Stimulated activated naive CD8-positive, alpha-beta T cell treated with anti-CD3 and anti-CD28 coated beads, Interleukin-15, Interleukin-2, amounts not matched to agents 100 U/mL and 50 U/mL, for 24 hours (primary cell): Measurements from ENCODE around the gene RHCE.
"Not testable (repeated sequence)": the region's sequence is repeated elsewhere in the genome, so short reads cannot be mapped to it uniquely, and the experiment has no call there.

ENCODE experiments used
- ATAC-seq: fragments of 150-1000 bp; cut with Tn5 transposase; one replicate; pipeline ENCODE4 v1.10.0; 2021
- DNase-seq: peaks from one replicate; pipeline ENCODE4 v3.0.0; 2021

The RHCE gene

DNA sequence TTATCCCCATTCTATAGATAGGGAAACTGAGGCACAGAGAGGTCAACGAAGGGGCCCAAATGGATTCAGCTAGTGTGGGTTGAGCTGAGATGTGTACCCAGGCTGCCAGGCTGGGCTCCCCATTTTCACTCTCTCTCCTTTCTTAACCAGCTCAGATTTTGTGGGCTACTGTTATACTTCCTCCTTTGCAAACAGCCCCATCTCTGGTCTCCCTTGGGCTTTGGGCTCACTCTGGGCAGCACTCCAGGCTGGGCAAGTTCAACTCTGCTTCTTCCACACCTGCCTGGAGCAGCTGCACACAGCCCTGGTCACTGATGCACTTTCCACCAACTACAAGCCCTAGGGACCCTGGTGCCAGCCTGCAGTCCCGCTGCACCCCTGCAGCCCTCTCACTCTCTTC is 22.5 kb downstream of the RHCE start:
- not testable (repeated sequence) for ATAC-seq, DNase-seq

DNA sequence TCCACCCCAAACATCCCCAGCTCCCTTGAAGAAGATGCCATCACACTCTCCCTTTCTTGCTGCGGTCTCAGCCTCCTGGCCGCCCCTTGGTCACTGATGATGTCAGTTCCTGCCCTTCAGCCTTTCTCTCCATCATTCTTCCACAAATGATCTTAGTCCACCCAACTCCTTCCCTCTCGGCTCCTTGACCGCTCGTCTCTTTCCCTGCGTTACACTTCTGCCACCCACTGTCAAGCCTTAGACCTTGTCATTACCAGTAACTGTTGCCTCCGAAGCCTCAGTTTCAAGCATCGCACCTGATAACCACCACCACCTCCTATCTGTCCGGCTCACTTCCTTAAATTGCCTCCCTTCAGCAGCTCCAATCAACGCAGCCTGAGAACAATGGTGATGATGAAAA is 23.1 kb downstream of the RHCE start:
- not testable (repeated sequence) for ATAC-seq

DNA sequence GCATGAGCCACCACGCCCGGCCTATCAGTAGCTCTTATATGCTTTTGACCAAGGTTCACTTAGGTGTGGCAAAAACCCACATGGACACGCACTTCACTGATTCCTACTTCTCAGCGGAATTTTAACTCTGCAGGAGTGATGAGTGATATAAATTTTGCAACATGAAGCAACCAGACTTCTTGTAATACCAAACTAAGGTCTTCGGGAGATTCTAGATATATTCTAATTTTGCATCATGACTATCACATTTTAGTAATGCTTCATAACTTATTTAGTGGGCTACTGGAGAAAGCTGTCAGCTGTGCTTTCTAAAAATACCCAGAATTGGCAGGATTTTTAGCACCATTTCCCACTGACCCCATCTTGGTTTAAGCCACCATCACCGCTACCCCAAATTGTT is 27.8 kb downstream of the RHCE start:
- DNase-seq, result no peak
- ATAC-seq, result no peak

More for the DNA sequence above, 23.1 kb downstream of the RHCE start:
- DNase-seq, result not testable (repeated sequence)

DNA sequence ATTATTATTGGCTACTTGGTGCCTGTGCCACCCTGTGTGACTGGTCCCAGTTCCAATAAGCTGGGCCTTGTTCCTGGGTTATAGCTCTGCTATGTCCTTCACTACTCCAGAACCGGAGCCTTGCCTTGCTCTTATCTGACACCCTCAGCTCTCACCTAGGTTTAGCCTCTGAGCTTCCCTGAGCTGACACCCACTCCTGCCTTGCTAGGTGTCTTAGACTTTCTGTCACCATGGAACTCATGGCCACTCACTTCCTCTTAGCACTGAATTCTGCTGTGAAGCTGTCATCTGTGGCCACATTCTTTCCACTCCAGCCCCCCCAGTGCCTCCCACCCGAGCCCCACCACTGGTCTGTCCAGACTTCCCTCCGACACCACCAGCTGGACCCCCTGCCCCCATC is 30.9 kb downstream of the RHCE start:
- peak; percentile 40 for ATAC-seq
- DNase-seq, result not testable (repeated sequence)

DNA sequence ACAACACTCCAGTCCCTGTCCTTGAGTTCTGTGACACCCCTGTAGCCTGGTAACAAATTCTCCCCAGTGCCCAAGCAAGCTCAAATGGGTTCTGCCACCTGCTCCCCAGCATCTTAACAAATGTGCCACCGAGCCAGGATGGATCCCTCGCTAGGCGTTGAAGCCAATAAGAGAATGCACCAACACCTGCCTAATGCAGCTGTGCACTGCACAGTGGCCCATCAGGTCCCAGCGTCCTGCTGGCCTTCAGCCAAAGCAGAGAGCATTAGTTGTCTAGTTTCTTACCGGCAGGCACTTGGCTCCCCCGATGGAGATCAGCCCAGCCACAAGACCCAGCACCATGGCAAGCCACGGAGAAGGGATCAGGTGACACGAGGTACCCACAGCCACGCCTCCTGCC is 31.9 kb downstream of the RHCE start:
- ATAC-seq, DNase-seq: not testable (repeated sequence)

DNA sequence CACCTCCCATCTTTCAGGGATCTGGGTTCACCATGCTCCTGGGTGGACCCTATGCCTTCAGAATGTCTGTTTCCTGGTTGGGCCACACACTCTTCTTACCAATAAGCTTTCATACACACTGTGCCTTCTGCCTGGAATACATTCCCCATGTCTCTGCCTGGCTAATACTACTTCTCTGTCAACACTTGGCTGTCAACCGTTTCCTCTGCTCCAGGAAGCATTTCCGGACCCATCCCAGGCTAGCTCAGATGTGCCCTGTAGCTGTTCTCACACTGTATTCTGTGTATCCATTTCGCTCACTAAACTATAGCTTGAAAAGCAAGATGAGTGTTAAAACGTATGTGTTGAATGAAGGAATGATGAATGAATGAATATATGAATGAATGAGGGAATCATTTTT is 33.5 kb downstream of the RHCE start:
- not testable (repeated sequence) for DNase-seq

DNA sequence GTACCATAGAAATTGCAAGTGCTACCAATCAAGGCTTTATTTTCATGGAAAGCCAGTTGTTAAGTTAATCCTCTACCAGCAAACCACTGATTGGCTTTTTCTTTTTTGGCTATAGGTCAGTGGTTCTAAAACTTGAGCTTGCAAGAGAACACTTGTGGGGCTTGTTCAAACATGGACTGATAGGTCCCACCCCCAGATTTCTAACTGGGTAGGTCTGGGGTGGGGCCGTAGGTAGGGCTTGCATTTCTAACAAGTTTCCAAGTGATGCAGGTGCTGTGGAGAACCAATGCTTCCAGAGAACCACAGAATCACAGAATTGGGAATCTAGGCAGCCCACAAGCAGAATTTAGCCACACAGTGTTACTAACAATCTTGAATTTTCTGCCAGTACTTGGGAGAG is 36.8 kb downstream of the RHCE start:
- not testable (repeated sequence) for DNase-seq, ATAC-seq

More for the DNA sequence above, 33.5 kb downstream of the RHCE start:
- not testable (repeated sequence) for ATAC-seq

DNA sequence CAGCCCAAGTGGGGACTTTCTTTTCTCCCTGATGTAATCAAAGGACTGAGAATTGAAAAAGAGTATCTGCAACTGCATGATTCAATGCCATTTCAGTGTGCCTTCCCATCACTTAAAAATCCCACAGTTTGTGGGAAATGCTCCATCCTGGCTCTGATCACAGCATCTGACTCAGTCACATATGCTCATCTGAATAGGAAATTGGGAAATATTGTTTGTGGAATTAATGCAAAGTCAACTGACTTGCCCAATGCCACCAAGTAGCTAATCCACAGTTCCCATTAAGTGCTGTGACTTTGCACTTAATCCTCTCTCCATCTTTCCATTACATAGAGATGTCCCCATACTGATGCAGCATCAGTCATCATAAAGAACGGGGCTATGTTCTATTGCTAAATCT is 37.5 kb downstream of the RHCE start:
- DNase-seq, ATAC-seq: not testable (repeated sequence)

DNA sequence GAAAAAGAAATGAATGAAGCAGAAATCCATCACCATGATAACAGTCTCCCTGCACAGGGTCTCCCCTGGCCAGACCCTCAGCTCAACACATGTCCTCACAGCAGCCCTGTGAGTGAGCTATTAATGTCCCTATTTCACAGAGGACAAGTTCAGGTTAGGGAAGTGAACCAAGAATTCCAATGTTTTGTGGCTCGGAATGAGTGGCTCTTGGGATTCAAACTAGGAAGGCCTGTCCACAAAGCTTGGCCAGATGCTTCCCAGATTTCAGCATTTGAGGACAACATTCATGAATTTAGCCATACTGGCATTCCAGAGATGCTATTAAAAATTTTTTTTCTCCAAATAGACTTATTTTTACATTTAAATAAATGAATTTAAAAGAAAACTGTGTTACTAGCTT is 38.1 kb downstream of the RHCE start:
- not testable (repeated sequence) for ATAC-seq, DNase-seq

DNA sequence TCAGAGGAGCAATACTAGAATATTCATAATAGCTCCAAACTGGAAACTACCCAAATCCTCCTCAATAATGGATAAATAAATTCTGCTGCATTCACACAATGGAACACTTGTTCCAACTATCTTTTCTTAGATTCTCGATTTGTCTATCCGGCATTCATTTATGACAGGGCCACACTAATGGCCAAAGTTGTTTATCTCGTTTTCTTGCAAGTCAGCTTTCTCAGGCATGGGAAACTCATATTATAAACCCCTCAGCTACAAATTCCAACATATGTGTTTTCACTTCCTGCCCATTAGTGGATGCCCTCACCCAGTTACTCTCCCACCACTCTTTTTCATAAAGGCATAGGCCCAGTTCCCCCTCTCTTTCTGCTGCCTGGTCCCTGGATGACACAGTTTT is 42.3 kb downstream of the RHCE start:
- ATAC-seq, result not testable (repeated sequence)

DNA sequence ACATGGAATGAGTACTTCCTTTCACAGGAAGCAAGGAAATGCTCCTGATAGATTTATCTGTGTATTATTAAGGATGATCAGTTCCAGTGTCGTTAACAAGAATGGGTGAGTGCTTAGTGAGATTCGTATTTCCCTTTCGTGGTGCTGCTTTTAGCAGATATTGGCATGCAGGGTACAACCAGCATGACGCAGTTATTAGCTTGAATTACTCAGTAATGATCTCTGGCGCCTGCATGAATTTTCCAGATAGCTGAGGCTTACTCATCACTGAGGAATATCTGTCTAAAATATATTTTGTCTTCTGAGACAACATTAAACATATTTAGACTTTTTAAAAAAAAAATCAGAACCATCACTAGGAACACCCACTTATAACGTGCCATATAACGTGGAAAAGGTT is 48.9 kb downstream of the RHCE start:
- not testable (repeated sequence) for ATAC-seq

More for the DNA sequence above, 42.3 kb downstream of the RHCE start:
- DNase-seq, result not testable (repeated sequence)

DNA sequence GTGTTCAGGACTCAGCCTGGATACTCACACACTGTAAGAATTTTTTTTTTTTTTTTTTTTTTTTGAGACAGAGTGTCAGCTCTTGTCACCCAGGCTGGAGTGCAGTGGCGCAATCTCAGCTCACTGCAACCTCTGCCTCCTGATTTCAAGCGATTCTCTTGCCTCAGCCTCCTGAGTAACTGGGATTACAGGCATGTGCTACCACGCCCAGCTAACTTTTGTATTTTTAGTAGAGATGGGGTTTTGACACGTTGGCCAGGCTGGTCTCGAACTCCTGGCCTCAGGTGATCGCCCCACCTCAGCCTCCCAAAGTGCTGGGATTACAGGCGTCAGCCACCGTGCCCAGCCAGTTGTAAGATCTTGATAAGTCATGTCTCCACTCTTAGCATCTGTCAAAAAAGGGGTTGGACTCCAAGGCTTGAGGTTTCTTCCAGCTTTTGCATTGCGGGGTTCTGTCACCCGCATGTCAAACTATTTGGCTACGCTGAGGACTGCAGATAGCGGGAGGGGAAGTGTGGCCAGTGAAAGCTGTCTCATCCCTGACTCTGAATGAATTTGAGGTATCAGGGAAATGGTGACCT is 50.8 kb downstream of the RHCE start:
- not testable (repeated sequence) for DNase-seq, ATAC-seq

More for the DNA sequence above, 48.9 kb downstream of the RHCE start:
- DNase-seq, result not testable (repeated sequence)

DNA sequence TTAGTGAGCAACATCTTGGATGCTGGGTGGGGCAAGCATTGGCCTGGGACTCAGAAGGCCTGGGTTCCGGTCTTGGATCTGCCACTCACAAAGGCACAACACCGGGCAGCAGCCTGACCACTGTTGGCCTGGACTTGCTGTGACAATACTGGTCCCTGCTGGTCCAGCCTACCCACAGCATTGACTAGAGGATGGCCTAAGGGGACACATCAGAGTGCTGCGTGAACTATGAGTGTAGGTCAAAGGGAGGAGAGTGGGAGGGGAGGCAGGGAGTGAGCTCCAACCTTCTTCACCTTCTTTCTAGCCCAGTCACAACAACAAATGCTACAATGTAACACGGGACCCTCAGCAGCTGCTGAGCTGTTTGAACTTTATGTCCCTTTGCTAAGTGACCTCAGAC is 51.4 kb downstream of the RHCE start:
- ATAC-seq, result no peak
- DNase-seq, result no peak

DNA sequence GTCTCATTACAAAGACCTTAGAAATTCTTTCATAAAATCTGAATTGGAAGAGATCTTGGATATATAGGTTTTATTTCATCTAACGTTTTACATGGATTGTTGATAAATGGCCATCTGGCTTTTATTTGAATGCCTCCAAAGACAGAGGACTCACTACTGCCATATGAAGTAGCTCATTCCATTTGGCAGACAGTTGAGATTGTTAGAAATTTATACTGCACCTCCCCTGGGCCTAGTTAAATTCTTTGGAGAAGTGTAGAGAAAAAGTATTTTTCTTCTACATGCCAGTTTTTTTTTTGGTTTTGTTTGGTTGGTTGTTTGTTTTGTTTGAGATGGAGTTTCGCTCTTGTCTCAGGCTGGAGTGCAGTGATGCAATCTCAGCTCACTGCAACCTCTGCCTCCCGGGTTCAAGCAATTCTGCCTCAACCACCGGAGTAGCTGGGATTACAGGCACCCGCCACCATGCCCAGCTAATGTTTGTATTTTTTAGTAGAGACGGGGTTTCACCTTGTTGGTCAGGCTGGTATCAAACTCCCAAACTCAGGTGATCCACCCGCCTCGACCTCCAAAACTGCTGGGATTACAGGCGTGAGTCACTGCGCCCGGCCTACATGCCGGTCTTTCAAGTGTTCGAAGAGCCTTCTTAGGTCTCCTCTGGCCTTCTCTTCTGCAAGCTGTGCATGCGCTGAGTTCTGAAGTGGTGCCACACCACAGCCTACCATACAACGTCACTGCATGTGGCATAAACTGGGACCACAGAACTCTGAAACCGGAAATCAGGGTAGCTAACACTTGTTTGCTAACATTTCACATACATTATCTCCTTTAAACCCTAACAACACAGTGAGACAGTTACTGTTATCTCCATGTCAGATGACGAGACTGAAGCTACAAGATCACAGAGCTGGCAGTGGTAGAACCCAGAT is 57.7 kb downstream of the RHCE start:
- ATAC-seq, result peak; percentile 66

DNA sequence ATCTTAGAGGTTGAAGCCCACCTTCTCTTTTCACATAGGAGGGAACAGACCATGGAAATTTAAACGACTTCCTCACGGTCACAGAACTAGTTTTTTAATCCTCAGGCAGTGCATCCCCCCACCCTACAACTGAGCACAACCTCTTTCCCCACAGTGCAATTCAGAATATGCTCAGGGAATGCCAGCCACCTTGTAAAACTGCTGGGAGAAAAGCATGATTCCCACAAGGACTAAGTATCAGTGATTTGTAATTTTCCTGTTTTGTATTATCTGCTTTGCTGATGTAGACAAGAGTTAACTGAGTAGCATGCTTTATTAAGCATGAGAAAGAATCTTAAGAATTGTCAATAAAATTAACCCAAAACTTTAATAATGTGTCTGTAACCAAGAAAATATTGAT is 58.7 kb downstream of the RHCE start:
- ATAC-seq (no peak), DNase-seq (no peak)

More for the DNA sequence above, 57.7 kb downstream of the RHCE start:
- DNase-seq, result not testable (repeated sequence)

DNA sequence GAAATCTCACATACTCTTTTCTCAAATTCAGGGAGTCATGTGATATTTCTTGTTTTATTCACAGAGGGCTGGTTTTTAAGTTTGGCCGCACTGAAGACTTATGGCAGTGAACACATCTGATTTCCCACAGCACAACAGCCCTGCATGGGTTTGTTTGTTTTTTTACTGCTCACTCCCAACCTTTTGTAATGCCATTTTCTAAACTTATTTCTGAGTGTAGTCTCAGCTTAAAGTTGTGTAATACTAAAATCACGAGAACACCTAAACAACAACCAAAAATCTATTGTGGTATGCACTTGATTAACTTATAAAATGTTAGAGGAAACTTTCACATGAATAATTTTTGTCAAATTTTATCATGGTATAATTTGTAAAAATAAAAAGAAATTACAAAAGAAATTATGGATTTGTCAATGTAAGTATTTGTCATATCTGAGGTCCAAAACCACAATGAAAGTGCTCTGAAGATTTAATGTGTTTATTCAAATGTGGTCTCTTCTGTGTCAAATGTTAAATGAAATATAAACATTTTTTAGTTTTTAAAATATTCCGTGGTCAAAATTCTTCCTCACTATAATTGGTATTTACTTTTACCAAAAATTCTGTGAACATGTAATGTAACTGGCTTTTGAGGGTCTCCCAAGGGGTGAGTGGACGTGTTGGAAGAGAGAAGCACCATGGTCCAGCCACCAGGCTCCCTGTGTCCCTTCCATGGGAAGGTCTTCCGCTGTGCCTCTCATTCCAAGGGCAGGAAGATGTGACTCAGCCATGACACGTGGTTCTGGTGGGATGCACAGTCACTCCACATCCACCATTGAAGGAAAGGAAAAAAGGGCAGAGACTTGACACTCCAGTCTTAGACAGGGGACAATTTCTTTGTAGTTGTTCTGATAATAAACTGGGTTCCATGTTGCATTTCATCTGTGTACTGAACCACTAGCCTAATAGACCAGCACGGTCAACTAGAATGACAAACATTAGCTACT is 59.7 kb downstream of the RHCE start:
- peak; percentile 12 for DNase-seq
- no peak for ATAC-seq

DNA sequence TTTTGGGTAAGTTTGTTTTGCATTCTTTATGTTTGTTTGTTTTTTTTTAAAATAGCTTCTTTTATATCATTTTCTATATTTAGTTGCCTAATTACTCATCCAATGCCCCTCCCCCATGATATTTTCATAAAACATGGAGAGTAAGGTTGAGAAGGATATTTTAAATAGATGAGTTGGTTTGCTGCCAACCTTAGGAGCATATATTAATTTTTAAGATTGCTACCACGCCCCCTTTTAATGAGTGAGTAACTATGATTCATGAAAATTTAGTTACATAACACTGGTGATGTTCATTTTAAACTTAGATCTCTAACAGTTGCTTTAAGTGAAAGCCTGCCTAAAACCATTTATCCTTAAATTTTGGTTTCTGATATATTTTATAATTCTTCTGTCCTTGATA is 63.8 kb downstream of the RHCE start:
- DNase-seq (no peak), ATAC-seq (no peak)

DNA sequence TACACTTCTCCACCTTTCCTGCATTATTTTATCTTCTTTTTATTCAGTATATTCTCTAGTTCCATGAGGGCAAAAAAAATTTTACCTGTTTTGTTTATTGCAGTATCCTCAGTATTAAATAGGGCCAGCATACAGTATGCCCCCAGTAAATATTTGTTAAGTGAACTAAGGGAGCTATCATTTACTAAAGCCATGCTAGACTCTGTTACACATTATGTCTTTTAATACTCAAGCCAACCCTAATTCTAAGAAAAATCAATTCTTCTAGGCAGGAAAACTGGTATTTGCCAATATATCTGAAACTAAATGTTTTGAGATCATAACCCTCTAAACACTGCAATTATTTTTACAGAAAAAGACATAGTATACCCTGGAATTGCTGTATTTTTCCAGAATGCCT is 64.2 kb downstream of the RHCE start:
- DNase-seq (no peak), ATAC-seq (no peak)

DNA sequence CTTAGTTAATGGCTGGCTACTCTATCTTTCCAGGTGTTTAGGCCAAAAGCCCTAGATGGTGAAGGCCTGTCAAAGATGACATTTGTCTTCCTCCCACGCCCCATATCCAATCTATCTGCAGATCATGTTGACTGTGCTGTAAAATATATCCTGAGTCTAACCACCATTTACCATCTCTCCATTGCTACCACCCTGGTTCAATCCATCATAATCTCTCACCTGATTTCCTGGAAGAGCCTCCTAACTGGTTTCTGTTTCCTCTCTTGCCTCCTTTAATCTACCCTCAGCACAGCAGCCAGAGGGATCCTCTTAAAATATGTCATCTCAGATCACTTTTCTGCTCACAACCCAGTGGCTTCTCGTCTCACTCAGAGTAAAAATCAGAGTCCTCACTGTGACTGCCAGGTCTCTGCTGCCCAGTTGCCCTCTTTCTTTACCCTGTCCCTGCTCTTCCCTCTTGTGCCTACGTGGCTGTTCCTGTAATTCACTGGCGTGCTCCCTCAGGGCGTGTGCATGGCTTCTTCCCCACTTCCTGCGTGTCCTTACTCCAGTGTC is 64.7 kb downstream of the RHCE start:
- DNase-seq, result no peak
- ATAC-seq, result peak; percentile 30

DNA sequence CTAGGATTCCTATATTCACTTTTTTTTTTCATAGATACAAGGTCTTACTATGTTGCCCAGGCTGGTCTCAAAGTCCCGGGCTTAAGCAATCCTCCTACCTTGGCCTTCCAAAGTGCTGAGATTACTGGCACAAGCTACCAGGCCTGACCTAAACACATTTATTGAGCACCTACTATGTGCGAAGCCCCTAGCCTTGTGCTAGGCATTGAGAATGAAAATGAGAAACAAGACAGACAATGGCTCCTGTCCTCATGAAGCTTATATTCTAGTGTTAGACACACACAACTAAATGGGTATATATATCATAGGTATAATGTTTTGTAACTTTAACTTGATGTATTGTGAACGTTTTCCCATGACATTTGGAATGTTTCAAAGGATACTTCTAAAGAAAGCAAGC is 71.0 kb downstream of the RHCE start:
- no peak for ATAC-seq
- DNase-seq, result no peak

DNA sequence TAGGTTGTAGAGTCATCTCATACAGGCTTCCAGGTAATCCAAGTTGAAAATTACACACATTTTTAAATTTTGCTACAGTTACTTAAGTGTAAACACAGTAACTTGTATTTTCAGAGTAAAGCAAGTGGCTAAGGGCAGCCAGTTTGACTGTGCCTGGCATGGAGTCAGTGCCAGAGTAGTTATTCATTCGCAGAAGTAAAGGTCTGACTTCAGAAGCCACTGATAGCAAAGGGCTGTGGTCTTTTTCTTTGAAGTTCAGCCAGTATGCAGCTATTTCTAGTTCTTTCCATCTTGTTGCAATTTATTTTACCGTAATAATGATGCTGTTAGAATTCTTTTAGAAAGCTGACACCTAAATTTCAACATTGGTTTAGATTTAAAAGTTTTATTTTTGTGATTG is 73.1 kb downstream of the RHCE start:
- DNase-seq (no peak), ATAC-seq (no peak)

DNA sequence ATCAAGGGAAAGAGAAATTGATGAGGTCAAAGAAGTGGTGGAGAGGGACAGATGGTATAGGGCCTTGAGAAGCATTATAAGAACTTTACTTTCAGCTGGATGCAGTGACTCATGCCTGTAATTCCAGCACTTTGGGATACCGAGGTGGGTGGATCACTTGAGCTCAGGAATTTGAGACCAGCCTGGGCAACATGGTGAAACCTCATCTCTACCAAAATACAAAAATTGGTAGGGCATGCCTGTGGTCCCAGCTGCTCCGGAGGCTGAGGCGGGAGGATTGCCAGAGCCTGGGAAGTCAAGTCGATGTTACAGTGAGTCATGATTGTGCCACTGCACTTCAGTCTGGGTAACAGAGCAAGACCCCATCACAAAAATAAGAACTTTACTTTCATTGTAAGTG is 76.8 kb downstream of the RHCE start:
- ATAC-seq, result no peak
- DNase-seq, result no peak
